Astrocyte (in vitro differentiated cells and primary cell): ENCODE measurements around the gene OSGEP.

Experiments used
- CTCF ChIP-seq: IDR thresholded peaks from 2 replicates; pipeline ENCODE4 v1.5.1; 2011; ENCODE audit warnings: low read depth, mild to moderate bottlenecking, inconsistent platforms, low read length, moderate library complexity; ENCODE audit not compliant: insufficient read depth
- EZH2 ChIP-seq: IDR thresholded peaks from 2 replicates; pipeline ENCODE4 v1.6.1; 2012; ENCODE audit warnings: mild to moderate bottlenecking, low read length, inconsistent platforms; ENCODE audit not compliant: insufficient read depth

GRCh38 chr14:20416223-20416622 lies 38.4 kb downstream of the OSGEP start:
- TF ChIP-seq CTCF (no peak), EZH2 (no peak)
